ENCODE measurements around the gene BOC.

The BOC gene

GRCh38 chr3:113275583-113275928 is 64.2 kb downstream of the BOC start:
- Histone ChIP-seq H3K27ac (ENCODE audit: low read length) (no peak overlapping the region), H3K27me3 (ENCODE audit: insufficient read depth, low read length, poor library complexity) (no peaks in the 10 kb centered on the region), H3K36me3 (ENCODE audit: insufficient read depth, low read length) (no peaks in the 10 kb centered on the region), H3K4me3 (ENCODE audit: low read depth in 1 of 2, low read length in 2 of 2) (no peak overlapping the region), H3K79me2 (ENCODE audit: insufficient read depth, low read length) (no peaks in the 10 kb centered on the region), H3K9me3 (ENCODE audit: insufficient read depth, low read length, severe bottlenecking) (no peaks in the 10 kb centered on the region), H2AFZ (ENCODE audit: low read depth, low read length) (no peak overlapping the region), H4K20me1 (ENCODE audit: insufficient read depth, low read length) (no peaks in the 10 kb centered on the region), H3K9ac (ENCODE audit: low read depth, low read length) (no peak overlapping the region), H3K4me1 (ENCODE audit: insufficient read depth, low read length) (no peaks in the 10 kb centered on the region), H3K4me2 (ENCODE audit: insufficient read depth, low read length) (no peak overlapping the region)
- TF ChIP-seq, protein P1, sequence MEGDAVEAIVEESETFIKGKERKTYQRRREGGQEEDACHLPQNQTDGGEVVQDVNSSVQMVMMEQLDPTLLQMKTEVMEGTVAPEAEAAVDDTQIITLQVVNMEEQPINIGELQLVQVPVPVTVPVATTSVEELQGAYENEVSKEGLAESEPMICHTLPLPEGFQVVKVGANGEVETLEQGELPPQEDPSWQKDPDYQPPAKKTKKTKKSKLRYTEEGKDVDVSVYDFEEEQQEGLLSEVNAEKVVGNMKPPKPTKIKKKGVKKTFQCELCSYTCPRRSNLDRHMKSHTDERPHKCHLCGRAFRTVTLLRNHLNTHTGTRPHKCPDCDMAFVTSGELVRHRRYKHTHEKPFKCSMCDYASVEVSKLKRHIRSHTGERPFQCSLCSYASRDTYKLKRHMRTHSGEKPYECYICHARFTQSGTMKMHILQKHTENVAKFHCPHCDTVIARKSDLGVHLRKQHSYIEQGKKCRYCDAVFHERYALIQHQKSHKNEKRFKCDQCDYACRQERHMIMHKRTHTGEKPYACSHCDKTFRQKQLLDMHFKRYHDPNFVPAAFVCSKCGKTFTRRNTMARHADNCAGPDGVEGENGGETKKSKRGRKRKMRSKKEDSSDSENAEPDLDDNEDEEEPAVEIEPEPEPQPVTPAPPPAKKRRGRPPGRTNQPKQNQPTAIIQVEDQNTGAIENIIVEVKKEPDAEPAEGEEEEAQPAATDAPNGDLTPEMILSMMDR (IDR thresholded peaks at IDR 0.05; ENCODE audit: borderline replicate concordance, extremely low read depth, low read length, poor library complexity, severe bottlenecking) = no peak
- no peak for TF ChIP-seq EZH2 (IDR thresholded peaks at IDR 0.05; ENCODE audit: borderline replicate concordance, low read depth, low read length, severe bottlenecking)
- DNase-seq = no peak
- no peak for ATAC-seq (ENCODE audit: insufficient read depth, low read depth)

DNA sequence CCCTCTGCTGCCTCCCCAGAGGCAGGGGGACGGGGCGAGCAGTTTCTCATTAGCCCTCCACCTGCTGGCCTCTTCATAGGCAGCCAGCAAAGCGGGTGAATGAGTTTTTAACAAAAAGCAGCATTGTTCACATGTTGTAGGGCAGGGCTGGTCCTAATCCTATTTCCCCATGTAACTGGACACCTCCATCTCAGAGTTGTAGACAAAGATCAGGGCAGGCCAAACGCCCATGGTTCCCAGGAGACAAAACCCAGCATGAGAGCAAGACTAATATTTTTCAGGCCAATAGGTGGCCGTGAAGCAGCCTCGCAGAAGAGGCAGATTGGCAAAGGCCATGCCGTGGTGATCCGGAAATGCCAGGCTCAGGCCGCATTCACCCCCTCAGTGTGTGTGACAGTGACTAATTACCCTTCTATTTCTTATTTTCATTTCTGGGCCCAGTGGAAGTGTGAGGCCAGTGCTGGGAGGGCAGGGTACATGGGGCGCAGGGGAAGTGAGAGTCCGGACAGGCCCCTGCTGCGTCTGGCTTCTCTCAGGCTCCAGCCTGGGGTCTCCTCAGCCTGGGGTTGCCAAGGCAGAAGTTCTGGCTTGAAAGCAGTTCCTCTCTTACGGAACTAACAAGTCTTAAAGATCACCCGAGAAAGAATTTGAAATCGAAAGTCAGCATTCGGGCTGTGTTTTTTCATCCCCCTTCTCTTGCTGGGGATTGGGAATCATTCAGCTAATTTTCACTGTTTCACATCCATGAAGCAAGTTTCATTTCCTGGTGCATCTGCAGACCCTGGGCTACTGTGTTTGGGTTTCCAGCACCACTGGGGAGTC is 64.8 kb downstream of the BOC start:
- Histone ChIP-seq H3K9ac (ENCODE audit: low read depth, low read length) (no peak overlapping the region), H2AFZ (ENCODE audit: low read depth, low read length) (no peak overlapping the region), H3K79me2 (ENCODE audit: insufficient read depth, low read length) (no peaks in the 10 kb centered on the region), H3K4me3 (ENCODE audit: low read depth in 1 of 2, low read length in 2 of 2) (no peak overlapping the region), H3K36me3 (ENCODE audit: insufficient read depth, low read length) (no peaks in the 10 kb centered on the region), H3K4me1 (ENCODE audit: insufficient read depth, low read length) (no peaks in the 10 kb centered on the region), H3K27me3 (ENCODE audit: insufficient read depth, low read length, poor library complexity) (no peaks in the 10 kb centered on the region), H3K9me3 (ENCODE audit: insufficient read depth, low read length, severe bottlenecking) (no peaks in the 10 kb centered on the region), H4K20me1 (ENCODE audit: insufficient read depth, low read length) (no peaks in the 10 kb centered on the region), H3K4me2 (ENCODE audit: insufficient read depth, low read length) (no peak overlapping the region), H3K27ac (ENCODE audit: low read length) (no peak overlapping the region)
- no peak for ATAC-seq (ENCODE audit: insufficient read depth, low read depth)
- no peak for DNase-seq
- no peak for TF ChIP-seq EZH2 (IDR thresholded peaks at IDR 0.05; ENCODE audit: borderline replicate concordance, low read depth, low read length, severe bottlenecking)
- TF ChIP-seq, protein P1 (IDR thresholded peaks at IDR 0.05; ENCODE audit: borderline replicate concordance, extremely low read depth, low read length, poor library complexity, severe bottlenecking) = no peak

DNA sequence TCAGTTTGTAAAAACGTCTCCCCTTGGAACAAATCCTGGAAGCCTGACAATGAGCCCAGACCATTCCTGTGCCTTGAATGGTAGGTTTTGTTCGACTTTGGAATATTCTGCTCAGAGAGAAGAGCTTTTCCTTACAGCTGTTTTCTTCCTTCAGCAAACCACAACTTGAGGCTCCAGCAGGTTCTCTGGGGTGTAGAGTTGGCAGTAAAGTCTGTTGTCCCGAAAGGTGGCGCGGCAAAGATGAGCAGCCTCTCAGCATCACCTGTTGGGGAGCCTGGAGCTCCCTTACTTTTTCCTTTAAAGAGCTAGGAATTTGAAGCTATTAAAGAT is 65.4 kb downstream of the BOC start:
- H3K4me1 ChIP-seq (ENCODE audit: insufficient read depth, low read length) = no peaks in the 10 kb centered on the region
- DNase-seq = no peak
- TF ChIP-seq, protein P1 (IDR thresholded peaks at IDR 0.05; ENCODE audit: borderline replicate concordance, extremely low read depth, low read length, poor library complexity, severe bottlenecking) = no peak
- TF ChIP-seq EZH2 (IDR thresholded peaks at IDR 0.05; ENCODE audit: borderline replicate concordance, low read depth, low read length, severe bottlenecking) = no peak
- H3K9me3 ChIP-seq (ENCODE audit: insufficient read depth, low read length, severe bottlenecking) = no peaks in the 10 kb centered on the region
- H3K4me2 ChIP-seq (ENCODE audit: insufficient read depth, low read length) = no peak overlapping the region
- no peaks in the 10 kb centered on the region for H3K27me3 ChIP-seq (ENCODE audit: insufficient read depth, low read length, poor library complexity)
- no peaks in the 10 kb centered on the region for H3K36me3 ChIP-seq (ENCODE audit: insufficient read depth, low read length)
- H2AFZ ChIP-seq (ENCODE audit: low read depth, low read length) = no peak overlapping the region
- ATAC-seq (ENCODE audit: insufficient read depth, low read depth) = no peak
- H4K20me1 ChIP-seq (ENCODE audit: insufficient read depth, low read length) = no peaks in the 10 kb centered on the region
- H3K4me3 ChIP-seq (ENCODE audit: low read depth in 1 of 2, low read length in 2 of 2) = no peak overlapping the region
- H3K9ac ChIP-seq (ENCODE audit: low read depth, low read length) = no peak overlapping the region
- no peaks in the 10 kb centered on the region for H3K79me2 ChIP-seq (ENCODE audit: insufficient read depth, low read length)
- H3K27ac ChIP-seq (ENCODE audit: low read length) = no peak overlapping the region
